Astrocyte (in vitro differentiated cells and primary cell): ENCODE results near the gene ITGA1. TPM values are rescaled to one million over a fixed set of nuclear protein-coding genes. Genes with fewer than 3 reads are reported as not detected.
"Not testable (repeated sequence)": the region's sequence is repeated elsewhere in the genome, so short reads cannot be mapped to it uniquely, and the experiment has no call there.

Source experiments
- DNase-seq: peaks from one replicate; pipeline ENCODE4 v3.0.0-alpha.2; 2010; ENCODE audit warnings: low read depth
- FAIRE-seq: peaks from 2 replicates; lab custom pipeline; 2011; peaks lifted over from hg19 to GRCh38; lab: Jason Lieb, UNC
- H2AFZ ChIP-seq: 2 replicates; pipeline ENCODE4 v1.6.0; 2012; ENCODE audit warnings: low read depth, low read length, inconsistent platforms
- H3K27ac ChIP-seq: 2 replicates; pipeline ENCODE4 v1.5.1; 2011; ENCODE audit warnings: low read depth, low read length, inconsistent platforms
- H3K27me3 ChIP-seq: 2 replicates; pipeline ENCODE4 v1.6.0; 2011; ENCODE audit warnings: low read length, inconsistent platforms; ENCODE audit not compliant: insufficient read depth
- H3K36me3 ChIP-seq: 2 replicates; pipeline ENCODE4 v1.5.1; 2011; ENCODE audit warnings: low read length, inconsistent platforms; ENCODE audit not compliant: insufficient read depth
- H3K4me1 ChIP-seq: 2 replicates; pipeline ENCODE4 v1.5.1; 2011; ENCODE audit warnings: low read length, inconsistent platforms; ENCODE audit not compliant: insufficient read depth
- H3K4me2 ChIP-seq: 2 replicates; pipeline ENCODE4 v1.6.0; 2012; ENCODE audit warnings: low read length, inconsistent platforms
- H3K4me3 ChIP-seq: 2 replicates; pipeline ENCODE4 v1.5.1; 2011; ENCODE audit warnings: low read depth, mild to moderate bottlenecking, low read length, inconsistent platforms; ENCODE audit not compliant: insufficient read depth
- H3K79me2 ChIP-seq: 2 replicates; pipeline ENCODE4 v1.6.0; 2012; ENCODE audit warnings: mild to moderate bottlenecking, low read length, inconsistent platforms; ENCODE audit not compliant: insufficient read depth
- H3K9ac ChIP-seq: 2 replicates; pipeline ENCODE4 v1.6.0; 2012; ENCODE audit warnings: mild to moderate bottlenecking, low read length, inconsistent platforms
- H3K9me3 ChIP-seq: 2 replicates; pipeline ENCODE4 v1.5.1; 2012; ENCODE audit warnings: low read depth, mild to moderate bottlenecking, low read length, inconsistent platforms; ENCODE audit not compliant: insufficient read depth
- H4K20me1 ChIP-seq: 2 replicates; pipeline ENCODE4 v1.6.0; 2012; ENCODE audit warnings: low read length, inconsistent platforms; ENCODE audit not compliant: insufficient read depth
- H3K27ac Mint-ChIP-seq: one replicate; pipeline ENCODE4 v1.8.0; 2021; ENCODE audit warnings: mild to moderate bottlenecking, mixed read lengths; ENCODE audit not compliant: unreplicated experiment
- H3K27me3 Mint-ChIP-seq: one replicate; pipeline ENCODE4 v1.8.0; 2021; ENCODE audit warnings: low read depth, mixed read lengths; ENCODE audit not compliant: unreplicated experiment
- H3K36me3 Mint-ChIP-seq: one replicate; pipeline ENCODE4 v1.8.0; 2021; ENCODE audit warnings: low read depth, mixed read lengths; ENCODE audit not compliant: unreplicated experiment
- H3K4me1 Mint-ChIP-seq: one replicate; pipeline ENCODE4 v1.8.0; 2021; ENCODE audit warnings: low read depth, mixed read lengths; ENCODE audit not compliant: unreplicated experiment
- H3K4me3 Mint-ChIP-seq: one replicate; pipeline ENCODE4 v1.8.0; 2021; ENCODE audit warnings: mild to moderate bottlenecking, moderate library complexity, mixed read lengths; ENCODE audit not compliant: unreplicated experiment
- H3K9me3 Mint-ChIP-seq: one replicate; pipeline ENCODE4 v1.8.0; 2021; ENCODE audit warnings: mild to moderate bottlenecking, mixed read lengths; ENCODE audit not compliant: unreplicated experiment
- CTCF ChIP-seq: IDR thresholded peaks from 2 replicates; pipeline ENCODE4 v1.5.1; 2011; ENCODE audit warnings: low read depth, mild to moderate bottlenecking, inconsistent platforms, low read length, moderate library complexity; ENCODE audit not compliant: insufficient read depth
- EZH2 ChIP-seq: IDR thresholded peaks from 2 replicates; pipeline ENCODE4 v1.6.1; 2012; ENCODE audit warnings: mild to moderate bottlenecking, low read length, inconsistent platforms; ENCODE audit not compliant: insufficient read depth
- total RNA-seq: library from RNA; stranded (reverse); gene quantifications from 2 replicates; pipeline ENCODE4 v1.2.1, GENCODE V29; 2021

ITGA1 gene
- total RNA-seq, 1 donor from 2014 or later = 73.7 TPM

- H3K4me3 Mint-ChIP-seq = no peak overlapping the region
- no peak overlapping the region for H2AFZ ChIP-seq
- H3K9ac ChIP-seq = no peak overlapping the region
- no peaks in the 10 kb centered on the region for H3K79me2 ChIP-seq
- FAIRE-seq = no peak
- H3K27me3 Mint-ChIP-seq = no peaks in the 10 kb centered on the region
- H3K9me3 ChIP-seq = no peaks in the 10 kb centered on the region
- no peaks in the 10 kb centered on the region for H4K20me1 ChIP-seq
- no peaks in the 10 kb centered on the region for H3K36me3 ChIP-seq
- H3K27ac Mint-ChIP-seq = no peak overlapping the region
- no peaks in the 10 kb centered on the region for H3K27me3 ChIP-seq
- no peaks in the 10 kb centered on the region for H3K4me1 ChIP-seq
- peaks cover 3% of the 10 kb centered on the region for H3K4me1 Mint-ChIP-seq
- peaks cover 2% of the 10 kb centered on the region for H3K36me3 Mint-ChIP-seq
- no peak overlapping the region for H3K27ac ChIP-seq
- no peak overlapping the region for H3K4me3 ChIP-seq
- H3K9me3 Mint-ChIP-seq = peaks cover 13% of the 10 kb centered on the region
- H3K4me2 ChIP-seq = no peak overlapping the region
- TF ChIP-seq EZH2 (no peak), CTCF (no peak)
- DNase-seq = no peak
Measured at GRCh38 chr5:52964138-52964537, 176.4 kb downstream of the ITGA1 start.

GRCh38 chr5:52976157-52976556 lies 188.4 kb downstream of the ITGA1 start:
- H3K9ac ChIP-seq, H3K4me3 ChIP-seq, H3K27me3 ChIP-seq, H3K79me2 ChIP-seq, DNase-seq, H4K20me1 ChIP-seq, H3K9me3 ChIP-seq, H3K27ac Mint-ChIP-seq, H3K27ac ChIP-seq, H3K4me2 ChIP-seq, H3K4me3 Mint-ChIP-seq, H3K4me1 ChIP-seq, H3K36me3 ChIP-seq, H3K4me1 Mint-ChIP-seq, H3K36me3 Mint-ChIP-seq, H2AFZ ChIP-seq, H3K27me3 Mint-ChIP-seq, FAIRE-seq: not testable (repeated sequence)
- H3K9me3 Mint-ChIP-seq = peaks cover 37% of the 10 kb centered on the region

- Mint-ChIP-seq H3K36me3 (peaks cover 3% of the 10 kb centered on the region), H3K9me3 (peaks cover 33% of the 10 kb centered on the region), H3K27ac (no peak overlapping the region), H3K4me3 (no peak overlapping the region), H3K27me3 (peaks cover 7% of the 10 kb centered on the region), H3K4me1 (no peaks in the 10 kb centered on the region)
- Histone ChIP-seq H3K4me3 (no peak overlapping the region), H2AFZ (no peak overlapping the region), H3K9me3 (no peaks in the 10 kb centered on the region), H3K36me3 (no peaks in the 10 kb centered on the region), H3K4me2 (no peak overlapping the region), H3K9ac (no peak overlapping the region), H3K27me3 (no peaks in the 10 kb centered on the region), H3K79me2 (no peaks in the 10 kb centered on the region), H3K27ac (no peak overlapping the region), H3K4me1 (no peaks in the 10 kb centered on the region), H4K20me1 (no peaks in the 10 kb centered on the region)
- FAIRE-seq (no peak), DNase-seq (no peak)
- TF ChIP-seq CTCF (no peak), EZH2 (no peak)
Measured at GRCh38 chr5:52977264-52977897, 189.7 kb downstream of the ITGA1 start.
